Activated effector memory CD4-positive, alpha-beta T cell treated with Interleukin-2 at 50 U/mL for 16 hours (primary cell): ENCODE results near the gene TTLL9.

Experiments
- DNase-seq: peaks from one replicate; pipeline ENCODE4 v3.0.0-alpha.2; 2020

The TTLL9 gene

DNA sequence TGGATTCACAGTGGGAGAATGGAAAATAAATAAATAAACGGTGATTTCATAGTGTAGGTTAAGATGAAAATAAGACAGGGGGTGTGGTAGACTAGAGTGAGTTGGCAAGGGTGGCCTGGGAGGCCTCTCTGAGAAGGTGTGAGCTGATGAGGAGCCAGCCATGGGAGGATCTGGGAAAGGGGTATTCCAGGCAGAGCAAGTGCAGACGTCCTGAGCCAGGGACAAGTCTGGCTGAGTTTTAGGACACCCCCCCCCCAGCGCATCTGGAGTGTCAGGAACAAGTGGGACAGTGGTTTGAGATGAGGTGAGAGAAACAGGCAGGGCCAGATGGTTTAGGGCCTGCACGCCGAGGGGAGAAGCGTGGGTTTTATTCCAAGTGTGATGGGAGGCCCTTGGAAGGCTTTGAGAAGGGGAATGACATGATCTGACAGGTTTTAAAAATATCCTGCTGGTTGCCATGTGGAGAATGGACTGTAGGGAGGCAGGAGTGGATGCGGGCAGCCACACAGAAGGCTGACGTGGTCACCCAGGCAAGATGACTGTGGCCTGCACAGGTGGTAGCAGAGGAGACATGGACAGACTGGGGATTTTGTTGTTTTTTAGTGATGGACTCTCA lies 118.7 kb downstream of the TTLL9 start:
- DNase-seq: no peak

DNA sequence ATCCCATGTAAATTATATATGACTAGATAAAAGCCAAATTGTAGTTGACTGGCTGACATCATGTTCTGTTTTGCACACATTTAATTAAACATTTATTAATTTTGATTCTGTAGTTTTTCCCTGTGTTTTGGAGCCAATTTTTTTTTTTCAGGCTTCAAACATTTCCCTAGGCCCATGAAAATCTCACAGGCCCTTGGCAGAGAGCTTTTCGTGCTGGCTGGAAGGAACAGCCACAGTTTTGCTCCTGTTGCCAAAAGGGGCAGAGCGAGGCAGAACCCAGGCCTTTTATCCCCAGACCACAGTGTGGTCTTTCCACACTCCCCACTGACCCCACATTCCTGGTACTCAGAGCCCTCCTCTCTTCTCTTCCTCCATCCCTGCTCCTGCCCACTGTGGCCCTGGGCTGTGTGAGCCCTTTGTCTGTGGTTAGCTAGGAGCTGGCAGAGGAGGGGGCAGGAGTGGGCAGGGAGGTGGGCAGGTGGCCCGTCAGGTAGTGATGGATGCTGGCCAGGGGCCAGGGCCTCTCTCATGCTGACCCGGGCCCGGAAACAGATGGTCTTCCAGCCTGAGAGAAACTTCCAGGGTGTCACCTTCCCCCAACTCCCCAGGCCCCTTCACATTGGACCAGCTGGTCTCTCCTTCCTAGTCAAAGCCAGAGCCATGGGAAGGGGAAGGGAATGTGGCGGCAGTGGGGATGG lies 120.4 kb downstream of the TTLL9 start:
- DNase-seq: no peak

DNA sequence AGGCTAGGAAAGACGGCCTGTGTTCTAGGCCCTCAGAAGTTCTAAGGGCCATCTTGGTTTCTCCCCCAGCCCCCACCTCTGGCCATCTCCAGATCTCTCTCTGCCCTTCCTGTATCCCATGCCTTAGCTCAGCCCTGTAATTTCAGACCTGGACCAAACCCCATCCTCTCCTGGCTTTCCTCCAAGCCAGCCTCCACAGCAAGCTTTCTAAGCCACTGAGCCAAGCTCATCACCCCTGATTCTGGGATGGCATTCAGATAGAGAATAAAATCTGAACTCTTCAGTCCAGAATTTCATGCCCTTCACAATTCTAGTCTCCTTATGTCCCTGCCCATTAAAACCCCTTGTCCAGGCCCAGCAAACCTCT lies 120.9 kb downstream of the TTLL9 start:
- DNase-seq: no peak

GRCh38 chr20:31992086-31992485 lies 121.7 kb downstream of the TTLL9 start:
- no peak for DNase-seq
